Gastrocnemius medialis (tissue), 4 donors: Measurements from ENCODE around the gene FOXG1. TPM values are rescaled to one million over a fixed set of nuclear protein-coding genes. Genes with fewer than 3 reads are reported as not detected.
A peak's percentile ranks its signal among the peaks of the same experiment; 100 is the strongest.

ENCODE experiments used
- ATAC-seq, 2 donors: fragments of 150-250 bp; one replicate each; pipeline ENCODE4 v1.9.1; 2016
- DNase-seq, 2 donors: peaks; one replicate each; pipeline ENCODE4 v3.0.0-alpha.2; 2019
- H3K27ac ChIP-seq, 4 donors: fragments of 200-600 bp; sonication (generic); 1 replicate in 1 of 4; 2 replicates in 3 of 4; pipeline ENCODE4 v1.5.1; 2016 to 2018; ENCODE audit warnings: mild to moderate bottlenecking in 2 of 4, moderate library complexity in 1 of 4
- H3K27me3 ChIP-seq, 3 donors: fragments of 200-600 bp; sonication (generic) in 2 of 3; 1 replicate in 1 of 3; 2 replicates in 2 of 3; pipeline versions ENCODE4 v1.5.1 to v1.6.0; 2016 to 2019; ENCODE audit warnings: mild to moderate bottlenecking in 1 of 3, moderate library complexity in 1 of 3
- H3K36me3 ChIP-seq, 2 donors: fragments of 200-600 bp; sonication (generic) in 1 of 2; one replicate each; pipeline ENCODE4 v1.5.1; 2017 to 2018
- H3K4me1 ChIP-seq, 2 donors: fragments of 200-600 bp; sonication (generic) in 1 of 2; one replicate each; pipeline ENCODE4 v1.5.1; 2016 to 2017; ENCODE audit warnings: mild to moderate bottlenecking in 2 of 2
- H3K4me3 ChIP-seq, 4 donors: fragments of 200-600 bp; sonication (generic) in 3 of 4; 1 replicate in 1 of 4; 2 replicates in 3 of 4; pipeline ENCODE4 v1.5.1; 2016 to 2019; ENCODE audit warnings: mild to moderate bottlenecking in 2 of 4
- H3K9me3 ChIP-seq, 3 donors: fragments of 200-600 bp; sonication (generic) in 2 of 3; 1 replicate in 1 of 3; 2 replicates in 2 of 3; pipeline ENCODE4 v1.5.1; 2016 to 2019
- POLR2A ChIP-seq, 2 donors: fragments of 450-650 bp; IDR thresholded peaks; one replicate each; pipeline ENCODE4 v1.6.1; 2017; ENCODE audit warnings: antibody characterized with exemption in 2 of 2, mild to moderate bottlenecking in 2 of 2, moderate library complexity in 2 of 2
- in situ Hi-C, 4 donors: fragments of 200-750 bp; cut with MboI; loops; one replicate each; pipeline versions ENCODE4 v1.15.0 to v1.8.0; 2017; ENCODE audit warnings: low sequenced_read_pairs in 4 of 4
- intact Hi-C: fragments of 100-400 bp; cut with DNase I; formaldehyde crosslinking; loops from one replicate; pipeline ENCODE4 v1.15.1; 2023; ENCODE audit warnings: low total_unique reads
- total RNA-seq, 4 donors: library from RNA; depleted of rRNA; stranded (reverse); fragments of >200 nt; gene quantifications; one replicate each; pipeline versions ENCODE4 v1.1.0 to v1.2.3, GENCODE V29; 2016
- TF ChIP-seq, protein P1 (sequence below), 5 experiments: fragments of 450-650 bp in 3 of 5; fragments of 200-600 bp in 2 of 5; sonication (generic) in 2 of 5; IDR thresholded peaks in 4 of 5; conservative IDR thresholded peaks in 1 of 5; 1 replicate in 4 of 5; 2 replicates in 1 of 5; pipeline ENCODE4 v1.5.1; 2016 to 2019; ENCODE audit warnings: antibody characterized with exemption in 5 of 5, mild to moderate bottlenecking in 3 of 5, moderate library complexity in 3 of 5

FOXG1 gene
- total RNA-seq, 4 donors from 2014 or later: not detected

DNA sequence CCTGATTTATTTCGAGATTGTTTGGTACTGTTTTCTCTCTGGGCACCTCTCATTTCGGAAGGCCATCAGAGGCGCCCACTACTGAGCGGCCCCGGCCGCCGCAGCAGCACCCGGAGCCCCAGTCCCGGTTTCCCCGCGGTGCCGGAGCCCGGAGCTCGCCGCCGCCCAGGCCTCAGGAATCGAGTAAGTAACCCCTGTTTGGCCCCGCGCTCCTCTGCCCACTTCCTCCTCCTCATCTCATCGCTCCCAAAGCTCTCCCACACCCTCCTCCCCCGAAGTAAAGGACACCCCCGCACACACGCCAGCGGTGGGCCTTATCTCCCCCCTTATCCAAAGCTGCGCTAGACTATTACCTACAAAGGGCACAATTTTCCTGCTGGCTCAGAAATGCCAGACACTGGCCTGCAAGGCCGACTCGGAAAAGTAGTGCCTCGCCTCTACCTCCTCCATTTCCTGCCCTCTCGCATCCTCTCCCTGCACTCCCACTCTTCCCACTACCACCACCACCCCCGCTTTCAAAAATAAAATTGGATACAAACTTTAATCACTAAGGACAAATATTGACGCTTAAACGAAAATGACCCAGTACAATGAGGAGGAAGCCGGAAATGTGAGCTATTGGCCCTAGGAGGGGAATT, 637 bp upstream of the FOXG1 start:
- Histone ChIP-seq H3K27ac (no peak overlapping the region), H3K36me3 (no peaks in the 10 kb centered on the region), H3K27me3 (peaks cover 79 to 93% (median 87%) of the 10 kb centered on the region in 3 donors), H3K9me3 (no peaks in the 10 kb centered on the region), H3K4me3 (peak overlapping the region in 3 of 4 donors; percentile 26 to 40 (median 32)), H3K4me1 (peaks cover 0 to 3% of the 10 kb centered on the region in 2 donors)
- ATAC-seq (no peak), DNase-seq (no peak)
- TF ChIP-seq POLR2A (IDR thresholded peaks at IDR 0.05): no peak
- TF ChIP-seq, protein P1, sequence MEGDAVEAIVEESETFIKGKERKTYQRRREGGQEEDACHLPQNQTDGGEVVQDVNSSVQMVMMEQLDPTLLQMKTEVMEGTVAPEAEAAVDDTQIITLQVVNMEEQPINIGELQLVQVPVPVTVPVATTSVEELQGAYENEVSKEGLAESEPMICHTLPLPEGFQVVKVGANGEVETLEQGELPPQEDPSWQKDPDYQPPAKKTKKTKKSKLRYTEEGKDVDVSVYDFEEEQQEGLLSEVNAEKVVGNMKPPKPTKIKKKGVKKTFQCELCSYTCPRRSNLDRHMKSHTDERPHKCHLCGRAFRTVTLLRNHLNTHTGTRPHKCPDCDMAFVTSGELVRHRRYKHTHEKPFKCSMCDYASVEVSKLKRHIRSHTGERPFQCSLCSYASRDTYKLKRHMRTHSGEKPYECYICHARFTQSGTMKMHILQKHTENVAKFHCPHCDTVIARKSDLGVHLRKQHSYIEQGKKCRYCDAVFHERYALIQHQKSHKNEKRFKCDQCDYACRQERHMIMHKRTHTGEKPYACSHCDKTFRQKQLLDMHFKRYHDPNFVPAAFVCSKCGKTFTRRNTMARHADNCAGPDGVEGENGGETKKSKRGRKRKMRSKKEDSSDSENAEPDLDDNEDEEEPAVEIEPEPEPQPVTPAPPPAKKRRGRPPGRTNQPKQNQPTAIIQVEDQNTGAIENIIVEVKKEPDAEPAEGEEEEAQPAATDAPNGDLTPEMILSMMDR (IDR thresholded peaks at IDR 0.05 in 4 of 5, conservative IDR thresholded peaks at IDR 0.05 in 1 of 5): no peak
- intact Hi-C loops (no loop called here), in situ Hi-C loops (loop anchor here in 2 of 4 donors (25.0 kb wide), 2 partner anchors 771 to 1446 kb away; no protein-coding TSS in a partner anchor)

DNA sequence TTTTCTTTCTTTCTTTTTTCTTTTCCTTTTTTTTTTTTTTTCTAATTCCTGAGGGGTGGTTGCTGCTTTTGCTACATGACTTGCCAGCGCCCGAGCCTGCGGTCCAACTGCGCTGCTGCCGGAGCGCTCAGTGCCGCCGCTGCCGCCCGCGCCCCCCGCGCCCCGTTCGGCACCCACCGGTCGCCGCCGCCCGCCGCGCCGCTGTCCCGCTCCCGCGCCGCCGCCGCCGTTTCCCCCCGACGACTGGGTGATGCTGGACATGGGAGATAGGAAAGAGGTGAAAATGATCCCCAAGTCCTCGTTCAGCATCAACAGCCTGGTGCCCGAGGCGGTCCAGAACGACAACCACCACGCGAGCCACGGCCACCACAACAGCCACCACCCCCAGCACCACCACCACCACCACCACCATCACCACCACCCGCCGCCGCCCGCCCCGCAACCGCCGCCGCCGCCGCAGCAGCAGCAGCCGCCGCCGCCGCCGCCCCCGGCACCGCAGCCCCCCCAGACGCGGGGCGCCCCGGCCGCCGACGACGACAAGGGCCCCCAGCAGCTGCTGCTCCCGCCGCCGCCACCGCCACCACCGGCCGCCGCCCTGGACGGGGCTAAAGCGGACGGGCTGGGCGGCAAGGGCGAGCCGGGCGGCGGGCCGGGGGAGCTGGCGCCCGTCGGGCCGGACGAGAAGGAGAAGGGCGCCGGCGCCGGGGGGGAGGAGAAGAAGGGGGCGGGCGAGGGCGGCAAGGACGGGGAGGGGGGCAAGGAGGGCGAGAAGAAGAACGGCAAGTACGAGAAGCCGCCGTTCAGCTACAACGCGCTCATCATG, 654 bp downstream of the FOXG1 start:
- ATAC-seq (no peak), DNase-seq (no peak)
- no peak for TF ChIP-seq POLR2A (IDR thresholded peaks at IDR 0.05)
- TF ChIP-seq, protein P1 (IDR thresholded peaks at IDR 0.05 in 4 of 5, conservative IDR thresholded peaks at IDR 0.05 in 1 of 5): no peak
- H3K4me3 ChIP-seq: peak overlapping the region; percentile 26 to 40 (median 36)
- no peaks in the 10 kb centered on the region for H3K36me3 ChIP-seq
- H3K27me3 ChIP-seq: peaks cover 68 to 88% (median 80%) of the 10 kb centered on the region in 3 donors
- no peak overlapping the region for H3K27ac ChIP-seq
- intact Hi-C loops (no loop called here), in situ Hi-C loops (loop anchor here in 2 of 4 donors (25.0 kb wide), 2 partner anchors 770 to 1445 kb away; no protein-coding TSS in a partner anchor)
- no peaks in the 10 kb centered on the region for H3K9me3 ChIP-seq
- peaks cover 0 to 3% of the 10 kb centered on the region in 2 donors for H3K4me1 ChIP-seq

DNA sequence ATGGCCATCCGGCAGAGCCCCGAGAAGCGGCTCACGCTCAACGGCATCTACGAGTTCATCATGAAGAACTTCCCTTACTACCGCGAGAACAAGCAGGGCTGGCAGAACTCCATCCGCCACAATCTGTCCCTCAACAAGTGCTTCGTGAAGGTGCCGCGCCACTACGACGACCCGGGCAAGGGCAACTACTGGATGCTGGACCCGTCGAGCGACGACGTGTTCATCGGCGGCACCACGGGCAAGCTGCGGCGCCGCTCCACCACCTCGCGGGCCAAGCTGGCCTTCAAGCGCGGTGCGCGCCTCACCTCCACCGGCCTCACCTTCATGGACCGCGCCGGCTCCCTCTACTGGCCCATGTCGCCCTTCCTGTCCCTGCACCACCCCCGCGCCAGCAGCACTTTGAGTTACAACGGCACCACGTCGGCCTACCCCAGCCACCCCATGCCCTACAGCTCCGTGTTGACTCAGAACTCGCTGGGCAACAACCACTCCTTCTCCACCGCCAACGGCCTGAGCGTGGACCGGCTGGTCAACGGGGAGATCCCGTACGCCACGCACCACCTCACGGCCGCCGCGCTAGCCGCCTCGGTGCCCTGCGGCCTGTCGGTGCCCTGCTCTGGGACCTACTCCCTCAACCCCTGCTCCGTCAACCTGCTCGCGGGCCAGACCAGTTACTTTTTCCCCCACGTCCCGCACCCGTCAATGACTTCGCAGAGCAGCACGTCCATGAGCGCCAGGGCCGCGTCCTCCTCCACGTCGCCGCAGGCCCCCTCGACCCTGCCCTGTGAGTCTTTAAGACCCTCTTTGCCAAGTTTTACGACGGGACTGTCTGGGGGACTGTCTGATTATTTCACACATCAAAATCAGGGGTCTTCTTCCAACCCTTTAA, 1.5 kb downstream of the FOXG1 start:
- DNase-seq: no peak
- Histone ChIP-seq H3K4me1 (peaks cover 0 to 3% of the 10 kb centered on the region in 2 donors), H3K4me3 (peak overlapping the region in 1 of 4 donors; percentile 4), H3K27ac (no peak overlapping the region), H3K36me3 (no peaks in the 10 kb centered on the region), H3K27me3 (peaks cover 68 to 88% (median 82%) of the 10 kb centered on the region in 3 donors), H3K9me3 (no peaks in the 10 kb centered on the region)
- in situ Hi-C loops: loop anchor here in 2 of 4 donors (25.0 kb wide), 2 partner anchors 769 to 1444 kb away; no protein-coding TSS in a partner anchor
- ATAC-seq: no peak
- intact Hi-C loops: no loop called here
- no peak for TF ChIP-seq POLR2A (IDR thresholded peaks at IDR 0.05)
- TF ChIP-seq, protein P1 (IDR thresholded peaks at IDR 0.05 in 4 of 5, conservative IDR thresholded peaks at IDR 0.05 in 1 of 5): no peak

DNA sequence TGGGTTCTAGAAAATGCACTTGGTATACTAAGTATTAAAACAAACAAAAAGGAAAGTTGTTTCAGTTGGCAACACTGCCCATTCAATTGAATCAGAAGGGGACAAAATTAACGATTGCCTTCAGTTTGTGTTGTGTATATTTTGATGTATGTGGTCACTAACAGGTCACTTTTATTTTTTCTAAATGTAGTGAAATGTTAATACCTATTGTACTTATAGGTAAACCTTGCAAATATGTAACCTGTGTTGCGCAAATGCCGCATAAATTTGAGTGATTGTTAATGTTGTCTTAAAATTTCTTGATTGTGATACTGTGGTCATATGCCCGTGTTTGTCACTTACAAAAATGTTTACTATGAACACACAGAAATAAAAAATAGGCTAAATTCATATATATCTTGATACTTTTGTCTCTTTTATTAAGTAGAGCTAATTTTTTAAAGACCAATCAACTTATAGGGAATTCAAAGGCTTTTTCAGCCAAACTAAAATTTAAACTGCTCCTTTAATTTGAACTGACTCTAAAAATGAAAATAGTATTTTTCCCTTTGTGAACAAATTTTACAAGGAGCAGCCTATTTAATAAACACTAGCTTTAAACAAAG, 2.8 kb downstream of the FOXG1 start:
- Histone ChIP-seq H3K4me3 (no peak overlapping the region), H3K9me3 (no peaks in the 10 kb centered on the region), H3K36me3 (no peaks in the 10 kb centered on the region), H3K27ac (no peak overlapping the region), H3K4me1 (peaks cover 0 to 3% of the 10 kb centered on the region in 2 donors), H3K27me3 (peaks cover 67 to 88% (median 83%) of the 10 kb centered on the region in 3 donors)
- in situ Hi-C loops (loop anchor here in 2 of 4 donors (25.0 kb wide), 2 partner anchors 768 to 1443 kb away; no protein-coding TSS in a partner anchor), intact Hi-C loops (no loop called here)
- DNase-seq: no peak
- ATAC-seq: no peak
- TF ChIP-seq, protein P1 (IDR thresholded peaks at IDR 0.05 in 4 of 5, conservative IDR thresholded peaks at IDR 0.05 in 1 of 5): no peak
